ENCODE results near the gene INSM1.

The INSM1 gene

GRCh38 chr20:20396794-20397193 is 28.9 kb downstream of the INSM1 start:
- TF ChIP-seq USF1 (IDR thresholded peaks at IDR 0.05) (no peak), RAD21 (IDR thresholded peaks at IDR 0.05; ENCODE audit: low read depth) (no peak), CEBPB (IDR thresholded peaks at IDR 0.05) (no peak), EP300 (IDR thresholded peaks at IDR 0.05; ENCODE audit: borderline replicate concordance) (no peak), YY1 (IDR thresholded peaks at IDR 0.05; ENCODE audit: low read depth) (no peak), REST (IDR thresholded peaks at IDR 0.05; ENCODE audit: low read depth) (no peak), ZBTB7A (IDR thresholded peaks at IDR 0.05; ENCODE audit: low read depth) (no peak), TAF1 (IDR thresholded peaks at IDR 0.05; ENCODE audit: low read depth) (no peak), NFIC (IDR thresholded peaks at IDR 0.05) (no peak), FOXM1 (IDR thresholded peaks at IDR 0.05; ENCODE audit: borderline replicate concordance, low read depth) (no peak), MAX (IDR thresholded peaks at IDR 0.05) (no peak), EGR1 (IDR thresholded peaks at IDR 0.05) (no peak), CREB1 (IDR thresholded peaks at IDR 0.05; ENCODE audit: low read depth) (no peak), TCF12 (IDR thresholded peaks at IDR 0.05; ENCODE audit: low read depth) (no peak), TEAD4 (IDR thresholded peaks at IDR 0.05) (no peak)

GRCh38 chr20:20398123-20398522 is 30.2 kb downstream of the INSM1 start:
- TF ChIP-seq USF1 (IDR thresholded peaks at IDR 0.05) = no peak
- no peak for TF ChIP-seq RAD21 (IDR thresholded peaks at IDR 0.05; ENCODE audit: low read depth)
- no peak for TF ChIP-seq FOXM1 (IDR thresholded peaks at IDR 0.05; ENCODE audit: borderline replicate concordance, low read depth)
- TF ChIP-seq ZBTB7A (IDR thresholded peaks at IDR 0.05; ENCODE audit: low read depth) = no peak
- TF ChIP-seq CEBPB (IDR thresholded peaks at IDR 0.05) = no peak
- TF ChIP-seq EGR1 (IDR thresholded peaks at IDR 0.05) = no peak
- TF ChIP-seq NFIC (IDR thresholded peaks at IDR 0.05) = no peak
- TF ChIP-seq CREB1 (IDR thresholded peaks at IDR 0.05; ENCODE audit: low read depth) = no peak
- no peak for TF ChIP-seq YY1 (IDR thresholded peaks at IDR 0.05; ENCODE audit: low read depth)
- no peak for TF ChIP-seq TEAD4 (IDR thresholded peaks at IDR 0.05)
- TF ChIP-seq MAX (IDR thresholded peaks at IDR 0.05) = no peak

- TF ChIP-seq TEAD4 (IDR thresholded peaks at IDR 0.05) (no peak), EP300 (IDR thresholded peaks at IDR 0.05; ENCODE audit: borderline replicate concordance) (no peak), NFIC (IDR thresholded peaks at IDR 0.05) (no peak), EGR1 (IDR thresholded peaks at IDR 0.05) (no peak), REST (IDR thresholded peaks at IDR 0.05; ENCODE audit: low read depth) (no peak), ZBTB7A (IDR thresholded peaks at IDR 0.05; ENCODE audit: low read depth) (no peak), CREB1 (IDR thresholded peaks at IDR 0.05; ENCODE audit: low read depth) (no peak), YY1 (IDR thresholded peaks at IDR 0.05; ENCODE audit: low read depth) (no peak), RAD21 (IDR thresholded peaks at IDR 0.05; ENCODE audit: low read depth) (no peak), MAX (IDR thresholded peaks at IDR 0.05) (no peak), FOXM1 (IDR thresholded peaks at IDR 0.05; ENCODE audit: borderline replicate concordance, low read depth) (no peak), CEBPB (IDR thresholded peaks at IDR 0.05) (no peak)
These were observed 31.9 kb downstream of the INSM1 start for GRCh38 chr20:20399531-20400500.

- no peak for TF ChIP-seq EGR1 (IDR thresholded peaks at IDR 0.05)
- TF ChIP-seq CREB1 (IDR thresholded peaks at IDR 0.05; ENCODE audit: low read depth) = no peak
- no peak for TF ChIP-seq REST (IDR thresholded peaks at IDR 0.05; ENCODE audit: low read depth)
- TF ChIP-seq USF1 (IDR thresholded peaks at IDR 0.05) = no peak
- TF ChIP-seq EP300 (IDR thresholded peaks at IDR 0.05; ENCODE audit: borderline replicate concordance) = no peak
- TF ChIP-seq TEAD4 (IDR thresholded peaks at IDR 0.05) = no peak
- no peak for TF ChIP-seq TCF12 (IDR thresholded peaks at IDR 0.05; ENCODE audit: low read depth)
- no peak for TF ChIP-seq RAD21 (IDR thresholded peaks at IDR 0.05; ENCODE audit: low read depth)
- TF ChIP-seq FOXM1 (IDR thresholded peaks at IDR 0.05; ENCODE audit: borderline replicate concordance, low read depth) = no peak
- TF ChIP-seq ZBTB7A (IDR thresholded peaks at IDR 0.05; ENCODE audit: low read depth) = no peak
These were observed 34.1 kb downstream of the INSM1 start for GRCh38 chr20:20401991-20402390.

All from Ishikawa (cell line).